ENCODE measurements around the gene SKAP1.

DNA sequence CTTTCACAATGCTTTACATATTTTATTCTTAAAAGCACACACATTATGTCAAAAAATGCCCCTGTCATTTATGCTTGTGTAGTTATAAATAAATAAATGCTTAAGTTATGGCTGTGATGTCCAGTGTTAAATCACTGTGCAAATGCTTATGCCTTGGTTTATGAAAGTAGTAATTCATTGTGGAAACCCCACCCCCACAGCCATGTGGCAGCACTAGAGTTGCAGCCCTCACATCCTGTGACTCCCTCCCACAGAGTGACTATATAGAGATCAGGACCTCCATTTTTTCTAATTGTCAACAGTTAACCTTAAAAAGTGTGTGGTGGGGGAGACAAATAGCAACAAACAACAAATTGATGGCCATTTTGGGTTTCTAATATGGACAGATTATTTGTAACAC is 2.4 kb downstream of the SKAP1 start:
- TF ChIP-seq CTCF (conservative IDR thresholded peaks at IDR 0.05 in 1 of 2, IDR thresholded peaks at IDR 0.05 in 1 of 2; ENCODE audit: low read depth in 1 of 2, low read length in 2 of 2): no peak
- no peak for TF ChIP-seq EZH2 (IDR thresholded peaks at IDR 0.05; ENCODE audit: low read length, missing control alignments)
